ENCODE measurements around the gene EHMT2. TPM values are rescaled to one million over a fixed set of nuclear protein-coding genes. Genes with fewer than 3 reads are reported as not detected.
"Not testable (repeated sequence)": the region's sequence is repeated elsewhere in the genome, so short reads cannot be mapped to it uniquely, and the experiment has no call there.

Gene EHMT2
- total and polyA plus RNA-seq, 2 of the 13 experiments (the other 11 are each of a cell fraction or from before 2014, with no cell fraction given), result 55.2 to 69.2 TPM

GRCh38 chr6:31908255-31908654 is 10.8 kb upstream of the EHMT2 start:
- Histone ChIP-seq H3K4me2 (ENCODE audit: low read depth, low read length) (peak overlapping the region; percentile 68), H3K4me1 (ENCODE audit: insufficient read depth, low read length) (peaks cover 54% of the 10 kb centered on the region)
- FAIRE-seq; CTCF ChIA-PET (ENCODE audit: low intra/inter-chr PET ratio, low total read pairs); ATAC-seq; H3K79me2 ChIP-seq (ENCODE audit: insufficient read depth, low read length); H3K4me3 ChIP-seq (replicated peaks in 1 of 3; ENCODE audit: insufficient read depth in 1 of 3, low read depth in 2 of 3, low read length in 3 of 3); BruUV-seq (replicated peaks); H3K27ac ChIP-seq (ENCODE audit: extremely low read length, insufficient read depth, low read length); intact Hi-C loops (cut with micrococcal nuclease; ENCODE audit: unreplicated experiment); H3K9me3 ChIP-seq (ENCODE audit: low read length); H3K27me3 ChIP-seq (ENCODE audit: control insufficient read depth in 1 of 2, insufficient read depth in 2 of 2, low read length in 2 of 2); H4K20me1 ChIP-seq (ENCODE audit: insufficient read depth, low read length); H2AFZ ChIP-seq (ENCODE audit: low read length); DNase-seq (ENCODE audit: low spot score); H3K36me3 ChIP-seq (replicated peaks in 1 of 2; ENCODE audit: control insufficient read depth in 1 of 2, insufficient read depth in 2 of 2, low read length in 2 of 2); H3K9ac ChIP-seq (ENCODE audit: insufficient read depth, low read depth, low read length): not testable (repeated sequence)
- TF ChIP-seq CHD4 (IDR thresholded peaks at IDR 0.05; ENCODE audit: borderline replicate concordance, low read length) (peak; percentile 29; the same call in 1 of the 2 replicates), ZMYM3 (CRISPR knock-in tag; IDR thresholded peaks at IDR 0.05) (0 out of 2 replicates have a peak, but pooled peaks have one; percentile 34), FOSL2 (CRISPR knock-in tag; IDR thresholded peaks at IDR 0.05) (peak; percentile 53; the same call in 1 of the 2 replicates), EHMT2 (IDR thresholded peaks at IDR 0.05; ENCODE audit: borderline replicate concordance, low read depth, low read length) (0 out of 2 replicates have a peak, but pooled peaks have one; percentile 14), ZNF264 (CRISPR knock-in tag; IDR thresholded peaks at IDR 0.05) (peak; percentile 63; the same call in 1 of the 2 replicates), ZMYM2 (CRISPR knock-in tag; IDR thresholded peaks at IDR 0.05) (0 out of 2 replicates have a peak, but pooled peaks have one; percentile 26)
- in situ Hi-C loops (cut with HindIII; ENCODE audit: extremely low pct_ligation_motif_present, low pct_unique_long_range_greater_than_20kb), result loop anchor here (25.0 kb wide), 1 partner anchor 1054 kb away; the partner anchor contains the start of genes BRD2 and HLA-DMA
- 29% methylated on average over 5 of the region's 5 CpGs for WGBS (ENCODE audit: low lambda C conversion rate)
- POLR2A ChIA-PET, result interaction anchor here (0.7 to 3.9 kb wide), 18 partner anchors 10 to 1502 kb away, joined by 4 to 31 read pairs (median 6); partner anchors contain the start of genes BAG6, C2, CFB and DXO

GRCh38 chr6:31907158-31907813 is 9.8 kb upstream of the EHMT2 start:
- intact Hi-C loops (cut with micrococcal nuclease; ENCODE audit: unreplicated experiment), result no loop called here
- WGBS (ENCODE audit: low lambda C conversion rate), result 4% methylated on average over 7 of the region's 7 CpGs
- peak; percentile 86 for DNase-seq (ENCODE audit: low spot score)
- Histone ChIP-seq H2AFZ (ENCODE audit: low read length) (no peak overlapping the region), H3K36me3 (replicated peaks in 1 of 2; ENCODE audit: control insufficient read depth in 1 of 2, insufficient read depth in 2 of 2, low read length in 2 of 2) (no peaks in the 10 kb centered on the region), H3K9me3 (ENCODE audit: low read length) (no peaks in the 10 kb centered on the region), H3K27me3 (ENCODE audit: control insufficient read depth in 1 of 2, insufficient read depth in 2 of 2, low read length in 2 of 2) (peaks cover 1 to 6% of the 10 kb centered on the region in 2 experiments; a peak in 1 of 5 replicates), H3K4me1 (ENCODE audit: insufficient read depth, low read length) (peaks cover 62% of the 10 kb centered on the region), H3K4me3 (replicated peaks in 1 of 3; ENCODE audit: insufficient read depth in 1 of 3, low read depth in 2 of 3, low read length in 3 of 3) (peak overlapping the region; percentile 21 to 46 (median 25); a peak in 4 of 6 replicates), H4K20me1 (ENCODE audit: insufficient read depth, low read length) (no peaks in the 10 kb centered on the region), H3K27ac (ENCODE audit: extremely low read length, insufficient read depth, low read length) (peak overlapping the region; percentile 11), H3K4me2 (ENCODE audit: low read depth, low read length) (peak overlapping the region; percentile 68), H3K9ac (ENCODE audit: insufficient read depth, low read depth, low read length) (no peak overlapping the region; the same call in 1 of the 2 replicates), H3K79me2 (ENCODE audit: insufficient read depth, low read length) (no peaks in the 10 kb centered on the region)
- in situ Hi-C loops (cut with HindIII; ENCODE audit: extremely low pct_ligation_motif_present, low pct_unique_long_range_greater_than_20kb), result loop anchor here (25.0 kb wide), 1 partner anchor 1055 kb away; the partner anchor contains the start of genes BRD2 and HLA-DMA
- ChIA-PET CTCF (ENCODE audit: low intra/inter-chr PET ratio, low total read pairs) (no interaction called here), POLR2A (interaction anchor here (0.7 to 3.9 kb wide), 20 partner anchors 9 to 1503 kb away, joined by 3 to 31 read pairs (median 5); partner anchors contain the start of genes BAG6, C2, CFB and DXO)
- peak; percentile 87 for ATAC-seq
- peak; percentile 76 for FAIRE-seq
- BruUV-seq (replicated peaks), result no TSS peak
- TF ChIP-seq SOX13 (IDR thresholded peaks at IDR 0.05) (no peak), SOX13 (CRISPR knock-in tag; conservative IDR thresholded peaks at IDR 0.05 in 1 of 2, IDR thresholded peaks at IDR 0.05 in 1 of 2) (peak in 1 of 2 experiments; percentile 41; a peak in 1 of 4 replicates), CREM (IDR thresholded peaks at IDR 0.05) (peak; percentile 34; the same call in 1 of the 2 replicates), CREM (CRISPR knock-in tag; IDR thresholded peaks at IDR 0.05) (no peak), GTF3A (CRISPR knock-in tag; conservative IDR thresholded peaks at IDR 0.05) (no peak), TEAD3 (CRISPR knock-in tag; optimal IDR thresholded peaks at IDR 0.05; ENCODE audit: borderline replicate concordance) (peak; percentile 31), MAFK (conservative IDR thresholded peaks at IDR 0.05 in 1 of 2, IDR thresholded peaks at IDR 0.05 in 1 of 2; ENCODE audit: low read length in 2 of 2) (peak in 1 of 2 experiments; percentile 1; a peak in 1 of 4 replicates), ZNF317 (CRISPR knock-in tag; IDR thresholded peaks at IDR 0.05) (0 out of 2 replicates have a peak, but pooled peaks have one; percentile 17), PATZ1 (CRISPR knock-in tag; IDR thresholded peaks at IDR 0.05) (0 out of 2 replicates have a peak, but pooled peaks have one; percentile 40)

All from HepG2 (cell line).